Measurements from ENCODE around the gene SLC2A13.

DNA sequence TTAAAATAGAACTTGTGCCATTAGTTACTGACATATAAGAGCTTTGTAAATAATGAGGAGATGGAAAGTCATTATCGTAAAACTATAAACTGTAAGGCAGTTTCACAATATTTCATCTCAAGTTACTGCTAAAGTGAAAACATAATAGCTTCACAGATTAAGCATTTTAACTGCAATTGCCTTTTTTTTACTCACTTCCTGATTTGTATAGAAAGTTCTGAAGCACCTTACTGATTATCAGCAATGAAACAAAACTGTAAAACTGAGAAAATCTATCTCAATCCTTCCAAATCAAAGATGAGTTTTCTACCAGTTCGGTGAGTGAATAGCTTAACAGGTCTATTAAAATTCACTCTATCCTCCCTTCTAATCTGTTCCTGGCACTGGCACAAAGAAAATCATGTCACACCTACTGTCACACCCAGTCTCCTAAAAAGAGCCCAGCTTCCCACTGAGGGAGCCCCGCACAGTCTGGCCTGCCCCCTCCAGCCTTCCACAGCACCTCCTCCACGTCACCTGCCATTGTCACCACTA lies 324.9 kb downstream of the SLC2A13 start:
- TF ChIP-seq, protein P1, sequence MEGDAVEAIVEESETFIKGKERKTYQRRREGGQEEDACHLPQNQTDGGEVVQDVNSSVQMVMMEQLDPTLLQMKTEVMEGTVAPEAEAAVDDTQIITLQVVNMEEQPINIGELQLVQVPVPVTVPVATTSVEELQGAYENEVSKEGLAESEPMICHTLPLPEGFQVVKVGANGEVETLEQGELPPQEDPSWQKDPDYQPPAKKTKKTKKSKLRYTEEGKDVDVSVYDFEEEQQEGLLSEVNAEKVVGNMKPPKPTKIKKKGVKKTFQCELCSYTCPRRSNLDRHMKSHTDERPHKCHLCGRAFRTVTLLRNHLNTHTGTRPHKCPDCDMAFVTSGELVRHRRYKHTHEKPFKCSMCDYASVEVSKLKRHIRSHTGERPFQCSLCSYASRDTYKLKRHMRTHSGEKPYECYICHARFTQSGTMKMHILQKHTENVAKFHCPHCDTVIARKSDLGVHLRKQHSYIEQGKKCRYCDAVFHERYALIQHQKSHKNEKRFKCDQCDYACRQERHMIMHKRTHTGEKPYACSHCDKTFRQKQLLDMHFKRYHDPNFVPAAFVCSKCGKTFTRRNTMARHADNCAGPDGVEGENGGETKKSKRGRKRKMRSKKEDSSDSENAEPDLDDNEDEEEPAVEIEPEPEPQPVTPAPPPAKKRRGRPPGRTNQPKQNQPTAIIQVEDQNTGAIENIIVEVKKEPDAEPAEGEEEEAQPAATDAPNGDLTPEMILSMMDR (IDR thresholded peaks at IDR 0.05): no peak
- no peak for TF ChIP-seq POLR2A (IDR thresholded peaks at IDR 0.05)

Measured in testis (tissue), 2 donors.